ENCODE results near the gene VPS54. TPM values are rescaled to one million over a fixed set of nuclear protein-coding genes. Genes with fewer than 3 reads are reported as not detected.

Gene VPS54
- total and polyA plus RNA-seq, 9 of the 15 experiments (the other 6 are each of a cell fraction or from before 2014, with no cell fraction given): 4.9 to 23.2 (median 13.2) TPM

DNA sequence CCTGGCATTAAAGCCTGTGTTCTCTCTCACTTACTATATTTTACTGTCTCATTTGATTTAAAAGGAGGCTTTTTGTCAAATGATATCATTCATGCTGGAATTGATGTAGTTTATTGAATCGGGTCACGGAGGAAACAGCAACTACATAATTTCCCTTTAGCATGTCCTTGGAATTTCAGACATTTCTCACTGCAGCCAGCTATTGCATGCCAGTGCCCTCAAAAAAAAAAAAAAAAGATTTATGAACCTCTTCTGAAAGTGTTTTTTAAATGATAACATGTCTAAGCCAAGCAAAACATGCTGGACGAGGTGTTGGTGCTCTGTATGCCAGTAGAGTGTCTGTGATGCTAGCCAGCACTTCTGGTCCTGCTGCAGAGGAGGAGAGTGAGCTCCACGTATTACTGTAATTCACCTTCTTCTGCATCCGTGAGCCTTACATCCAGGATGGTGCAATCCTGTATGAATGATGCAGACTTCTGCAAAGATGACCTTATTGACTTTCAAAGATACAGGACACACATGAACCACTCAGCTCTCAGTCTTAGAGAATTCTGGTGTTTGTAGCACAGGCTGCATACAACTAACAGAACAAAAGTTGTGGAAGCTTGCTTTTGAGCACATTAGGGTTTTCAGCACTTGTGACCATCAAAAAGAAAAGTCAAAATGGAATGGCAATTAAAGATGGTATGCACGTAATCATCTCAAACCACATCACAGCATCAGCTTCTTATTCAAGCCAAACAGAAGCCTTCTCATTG is 146.5 kb downstream of the VPS54 start (continued):
- TF ChIP-seq, protein P1, sequence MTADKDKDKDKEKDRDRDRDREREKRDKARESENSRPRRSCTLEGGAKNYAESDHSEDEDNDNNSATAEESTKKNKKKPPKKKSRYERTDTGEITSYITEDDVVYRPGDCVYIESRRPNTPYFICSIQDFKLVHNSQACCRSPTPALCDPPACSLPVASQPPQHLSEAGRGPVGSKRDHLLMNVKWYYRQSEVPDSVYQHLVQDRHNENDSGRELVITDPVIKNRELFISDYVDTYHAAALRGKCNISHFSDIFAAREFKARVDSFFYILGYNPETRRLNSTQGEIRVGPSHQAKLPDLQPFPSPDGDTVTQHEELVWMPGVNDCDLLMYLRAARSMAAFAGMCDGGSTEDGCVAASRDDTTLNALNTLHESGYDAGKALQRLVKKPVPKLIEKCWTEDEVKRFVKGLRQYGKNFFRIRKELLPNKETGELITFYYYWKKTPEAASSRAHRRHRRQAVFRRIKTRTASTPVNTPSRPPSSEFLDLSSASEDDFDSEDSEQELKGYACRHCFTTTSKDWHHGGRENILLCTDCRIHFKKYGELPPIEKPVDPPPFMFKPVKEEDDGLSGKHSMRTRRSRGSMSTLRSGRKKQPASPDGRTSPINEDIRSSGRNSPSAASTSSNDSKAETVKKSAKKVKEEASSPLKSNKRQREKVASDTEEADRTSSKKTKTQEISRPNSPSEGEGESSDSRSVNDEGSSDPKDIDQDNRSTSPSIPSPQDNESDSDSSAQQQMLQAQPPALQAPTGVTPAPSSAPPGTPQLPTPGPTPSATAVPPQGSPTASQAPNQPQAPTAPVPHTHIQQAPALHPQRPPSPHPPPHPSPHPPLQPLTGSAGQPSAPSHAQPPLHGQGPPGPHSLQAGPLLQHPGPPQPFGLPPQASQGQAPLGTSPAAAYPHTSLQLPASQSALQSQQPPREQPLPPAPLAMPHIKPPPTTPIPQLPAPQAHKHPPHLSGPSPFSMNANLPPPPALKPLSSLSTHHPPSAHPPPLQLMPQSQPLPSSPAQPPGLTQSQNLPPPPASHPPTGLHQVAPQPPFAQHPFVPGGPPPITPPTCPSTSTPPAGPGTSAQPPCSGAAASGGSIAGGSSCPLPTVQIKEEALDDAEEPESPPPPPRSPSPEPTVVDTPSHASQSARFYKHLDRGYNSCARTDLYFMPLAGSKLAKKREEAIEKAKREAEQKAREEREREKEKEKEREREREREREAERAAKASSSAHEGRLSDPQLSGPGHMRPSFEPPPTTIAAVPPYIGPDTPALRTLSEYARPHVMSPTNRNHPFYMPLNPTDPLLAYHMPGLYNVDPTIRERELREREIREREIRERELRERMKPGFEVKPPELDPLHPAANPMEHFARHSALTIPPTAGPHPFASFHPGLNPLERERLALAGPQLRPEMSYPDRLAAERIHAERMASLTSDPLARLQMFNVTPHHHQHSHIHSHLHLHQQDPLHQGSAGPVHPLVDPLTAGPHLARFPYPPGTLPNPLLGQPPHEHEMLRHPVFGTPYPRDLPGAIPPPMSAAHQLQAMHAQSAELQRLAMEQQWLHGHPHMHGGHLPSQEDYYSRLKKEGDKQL (CRISPR knock-in tag; IDR thresholded peaks at IDR 0.05; ENCODE audit: borderline replicate concordance): no peak
- TF ChIP-seq, protein P2, sequence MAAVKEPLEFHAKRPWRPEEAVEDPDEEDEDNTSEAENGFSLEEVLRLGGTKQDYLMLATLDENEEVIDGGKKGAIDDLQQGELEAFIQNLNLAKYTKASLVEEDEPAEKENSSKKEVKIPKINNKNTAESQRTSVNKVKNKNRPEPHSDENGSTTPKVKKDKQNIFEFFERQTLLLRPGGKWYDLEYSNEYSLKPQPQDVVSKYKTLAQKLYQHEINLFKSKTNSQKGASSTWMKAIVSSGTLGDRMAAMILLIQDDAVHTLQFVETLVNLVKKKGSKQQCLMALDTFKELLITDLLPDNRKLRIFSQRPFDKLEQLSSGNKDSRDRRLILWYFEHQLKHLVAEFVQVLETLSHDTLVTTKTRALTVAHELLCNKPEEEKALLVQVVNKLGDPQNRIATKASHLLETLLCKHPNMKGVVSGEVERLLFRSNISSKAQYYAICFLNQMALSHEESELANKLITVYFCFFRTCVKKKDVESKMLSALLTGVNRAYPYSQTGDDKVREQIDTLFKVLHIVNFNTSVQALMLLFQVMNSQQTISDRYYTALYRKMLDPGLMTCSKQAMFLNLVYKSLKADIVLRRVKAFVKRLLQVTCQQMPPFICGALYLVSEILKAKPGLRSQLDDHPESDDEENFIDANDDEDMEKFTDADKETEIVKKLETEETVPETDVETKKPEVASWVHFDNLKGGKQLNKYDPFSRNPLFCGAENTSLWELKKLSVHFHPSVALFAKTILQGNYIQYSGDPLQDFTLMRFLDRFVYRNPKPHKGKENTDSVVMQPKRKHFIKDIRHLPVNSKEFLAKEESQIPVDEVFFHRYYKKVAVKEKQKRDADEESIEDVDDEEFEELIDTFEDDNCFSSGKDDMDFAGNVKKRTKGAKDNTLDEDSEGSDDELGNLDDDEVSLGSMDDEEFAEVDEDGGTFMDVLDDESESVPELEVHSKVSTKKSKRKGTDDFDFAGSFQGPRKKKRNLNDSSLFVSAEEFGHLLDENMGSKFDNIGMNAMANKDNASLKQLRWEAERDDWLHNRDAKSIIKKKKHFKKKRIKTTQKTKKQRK (IDR thresholded peaks at IDR 0.05; ENCODE audit: borderline replicate concordance, low read depth, low read length): no peak
- TF ChIP-seq HOXB6 (CRISPR knock-in tag; IDR thresholded peaks at IDR 0.05; ENCODE audit: borderline replicate concordance) (no peak), JUND (IDR thresholded peaks at IDR 0.05; ENCODE audit: borderline replicate concordance, low read depth, low read length) (no peak), JUND (tag; IDR thresholded peaks at IDR 0.05; ENCODE audit: borderline replicate concordance, low read depth, low read length) (no peak)
- TF ChIP-seq, protein P3, sequence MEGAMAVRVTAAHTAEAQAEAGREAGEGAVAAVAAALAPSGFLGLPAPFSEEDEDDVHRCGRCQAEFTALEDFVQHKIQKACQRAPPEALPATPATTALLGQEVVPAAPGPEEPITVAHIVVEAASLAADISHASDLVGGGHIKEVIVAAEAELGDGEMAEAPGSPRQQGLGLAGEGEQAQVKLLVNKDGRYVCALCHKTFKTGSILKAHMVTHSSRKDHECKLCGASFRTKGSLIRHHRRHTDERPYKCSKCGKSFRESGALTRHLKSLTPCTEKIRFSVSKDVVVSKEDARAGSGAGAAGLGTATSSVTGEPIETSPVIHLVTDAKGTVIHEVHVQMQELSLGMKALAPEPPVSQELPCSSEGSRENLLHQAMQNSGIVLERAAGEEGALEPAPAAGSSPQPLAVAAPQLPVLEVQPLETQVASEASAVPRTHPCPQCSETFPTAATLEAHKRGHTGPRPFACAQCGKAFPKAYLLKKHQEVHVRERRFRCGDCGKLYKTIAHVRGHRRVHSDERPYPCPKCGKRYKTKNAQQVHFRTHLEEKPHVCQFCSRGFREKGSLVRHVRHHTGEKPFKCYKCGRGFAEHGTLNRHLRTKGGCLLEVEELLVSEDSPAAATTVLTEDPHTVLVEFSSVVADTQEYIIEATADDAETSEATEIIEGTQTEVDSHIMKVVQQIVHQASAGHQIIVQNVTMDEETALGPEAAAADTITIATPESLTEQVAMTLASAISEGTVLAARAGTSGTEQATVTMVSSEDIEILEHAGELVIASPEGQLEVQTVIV (CRISPR knock-in tag; IDR thresholded peaks at IDR 0.05; ENCODE audit: borderline replicate concordance): no peak

All from K562 (cell line).